Neural cell (in vitro differentiated cells): ENCODE data around the gene BCO2. TPM values are rescaled to one million over a fixed set of nuclear protein-coding genes. Genes with fewer than 3 reads are reported as not detected.

ENCODE experiments used
- H2AFZ ChIP-seq: fragments of 200-600, 300-800 bp; sonication (generic), shearing (Covaris generic); 2 replicates; pipeline ENCODE4 v1.6.0; 2014; ENCODE audit warnings: low read depth, mild to moderate bottlenecking, antibody characterized with exemption, low read length, moderate library complexity
- H3F3A ChIP-seq: fragments of 200-600 bp; shearing (Covaris generic); 2 replicates; pipeline ENCODE4 v1.6.1; 2016; ENCODE audit warnings: mild to moderate bottlenecking, moderate library complexity, mixed read lengths, antibody characterized with exemption, low read length; ENCODE audit not compliant: insufficient read depth, poor library complexity, severe bottlenecking
- H3K27ac ChIP-seq: fragments of 200-600, 300-800 bp; sonication (generic), shearing (Covaris generic); 2 replicates; pipeline ENCODE4 v1.5.1; 2014; ENCODE audit warnings: mild to moderate bottlenecking, low read length, moderate library complexity
- H3K27me3 ChIP-seq: fragments of 300-800, 200-600 bp; sonication (generic), shearing (Covaris generic); 2 replicates; pipeline ENCODE4 v1.6.0; 2014; ENCODE audit warnings: mild to moderate bottlenecking, low read depth, low read length, moderate library complexity; ENCODE audit not compliant: insufficient read depth
- H3K36me3 ChIP-seq: fragments of 300-800, 200-600 bp; sonication (generic), shearing (Covaris generic); 2 replicates; pipeline ENCODE4 v1.5.1; 2014; ENCODE audit warnings: mild to moderate bottlenecking, antibody characterized with exemption, low read length, moderate library complexity; ENCODE audit not compliant: insufficient read depth
- H3K4me2 ChIP-seq: fragments of 300-800, 200-600 bp; sonication (generic), shearing (Covaris generic); 2 replicates; pipeline ENCODE4 v1.6.0; 2014; ENCODE audit warnings: mild to moderate bottlenecking, low read length
- H3K4me3 ChIP-seq: fragments of 300-800, 200-600 bp; sonication (generic), shearing (Covaris generic); 2 replicates; pipeline ENCODE4 v1.5.1; 2014; ENCODE audit warnings: mild to moderate bottlenecking, low read length, moderate library complexity
- H3K79me2 ChIP-seq: fragments of 200-600 bp; shearing (Covaris generic); replicated peaks from 2 replicates; pipeline ENCODE4 v1.6.0; 2014; ENCODE audit warnings: mild to moderate bottlenecking, low read length, moderate library complexity; ENCODE audit not compliant: insufficient read depth
- H3K9ac ChIP-seq: fragments of 300-800, 200-600 bp; sonication (generic), shearing (Covaris generic); 2 replicates; pipeline ENCODE4 v1.6.1; 2016; ENCODE audit warnings: mild to moderate bottlenecking, low read length, mixed read lengths
- H3K9me2 ChIP-seq: fragments of 200-600 bp; shearing (Covaris generic); 2 replicates; pipeline ENCODE4 v1.6.1; 2016; ENCODE audit warnings: mild to moderate bottlenecking, low read length, mixed read lengths; ENCODE audit not compliant: insufficient read depth
- H3K9me3 ChIP-seq: fragments of 200-600, 300-800 bp; sonication (generic), shearing (Covaris generic); 2 replicates; pipeline ENCODE4 v1.6.1; 2016; ENCODE audit warnings: mild to moderate bottlenecking, mixed run types, low read length, moderate library complexity, mixed read lengths
- H4K20me1 ChIP-seq: fragments of 200-600 bp; shearing (Covaris generic); 2 replicates; pipeline ENCODE4 v1.6.1; 2016; ENCODE audit warnings: mild to moderate bottlenecking, mixed run types; ENCODE audit not compliant: insufficient read depth
- EP300 ChIP-seq: fragments of 450-650 bp; conservative IDR thresholded peaks from 2 replicates; pipeline ENCODE4 v1.6.1; 2014; ENCODE audit warnings: antibody characterized with exemption, mild to moderate bottlenecking, moderate library complexity; ENCODE audit not compliant: poor library complexity, severe bottlenecking
- EZH2 ChIP-seq: fragments of 200-600, 300-800 bp; shearing (Covaris generic), sonication (generic); IDR thresholded peaks from 2 replicates; pipeline ENCODE4 v1.6.1; 2014; ENCODE audit warnings: antibody characterized with exemption, low read length, borderline replicate concordance, mild to moderate bottlenecking; ENCODE audit not compliant: insufficient read depth, poor library complexity, severe bottlenecking
- MXI1 ChIP-seq: fragments of 450-650 bp; conservative IDR thresholded peaks from 2 replicates; pipeline ENCODE4 v1.6.1; 2014; ENCODE audit warnings: antibody characterized with exemption, mild to moderate bottlenecking; ENCODE audit not compliant: poor library complexity, severe bottlenecking
- POLR2AphosphoS5 ChIP-seq: IDR thresholded peaks from 2 replicates; pipeline ENCODE4 v1.6.1; 2012
- RAD21 ChIP-seq: fragments of 450-650 bp; conservative IDR thresholded peaks from 2 replicates; pipeline ENCODE4 v1.6.1; 2014; ENCODE audit warnings: antibody characterized with exemption, mild to moderate bottlenecking, moderate library complexity
- SMC3 ChIP-seq: fragments of 450-650 bp; conservative IDR thresholded peaks from 2 replicates; pipeline ENCODE4 v1.6.1; 2014; ENCODE audit warnings: antibody characterized with exemption, mild to moderate bottlenecking, moderate library complexity; ENCODE audit not compliant: poor library complexity
- TAF1 ChIP-seq: IDR thresholded peaks from 2 replicates; pipeline ENCODE4 v1.6.1; 2012; ENCODE audit warnings: low read depth
- polyA plus RNA-seq: library from polyadenylated mRNA; depleted of rRNA; stranded (reverse); fragments of >200 nt; gene quantifications from 2 replicates; pipeline ENCODE4 v1.2.3, GENCODE V29; 2014
- TF ChIP-seq, protein P1 (sequence below): IDR thresholded peaks from 2 replicates; pipeline ENCODE4 v1.6.1; 2012; ENCODE audit warnings: borderline replicate concordance
- TF ChIP-seq, protein P2 (sequence below): fragments of 450-650 bp; IDR thresholded peaks from 2 replicates; pipeline ENCODE4 v1.5.1; 2014; ENCODE audit warnings: antibody characterized with exemption, mild to moderate bottlenecking, moderate library complexity; ENCODE audit not compliant: poor library complexity, severe bottlenecking

Gene BCO2
- polyA plus RNA-seq, 1 donor from 2014 or later = 7.4 TPM

DNA sequence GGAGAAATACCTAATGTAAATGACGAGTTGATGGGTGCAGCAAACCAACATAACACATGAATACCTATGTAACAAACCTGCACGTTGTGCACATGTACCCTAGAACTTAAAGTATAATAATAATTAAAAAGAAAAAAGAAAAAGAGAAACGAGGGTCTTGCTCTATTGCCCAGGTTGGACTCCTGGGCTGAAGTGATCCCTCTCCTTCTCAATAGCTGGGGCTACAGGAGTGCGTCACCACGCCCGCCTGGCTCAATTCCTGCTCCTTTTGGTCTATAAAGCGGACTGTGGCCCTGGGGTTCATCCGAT, 50.4 kb downstream of the BCO2 start:
- peak overlapping the region; percentile 89 for H3K9ac ChIP-seq
- H3K4me3 ChIP-seq = peak overlapping the region; percentile 88
- H3K4me2 ChIP-seq = peak overlapping the region; percentile 74
- peaks cover 27% of the 10 kb centered on the region for H3K79me2 ChIP-seq
- no peak for TF ChIP-seq EZH2
- no peak for TF ChIP-seq SMC3
- TF ChIP-seq, protein P1, sequence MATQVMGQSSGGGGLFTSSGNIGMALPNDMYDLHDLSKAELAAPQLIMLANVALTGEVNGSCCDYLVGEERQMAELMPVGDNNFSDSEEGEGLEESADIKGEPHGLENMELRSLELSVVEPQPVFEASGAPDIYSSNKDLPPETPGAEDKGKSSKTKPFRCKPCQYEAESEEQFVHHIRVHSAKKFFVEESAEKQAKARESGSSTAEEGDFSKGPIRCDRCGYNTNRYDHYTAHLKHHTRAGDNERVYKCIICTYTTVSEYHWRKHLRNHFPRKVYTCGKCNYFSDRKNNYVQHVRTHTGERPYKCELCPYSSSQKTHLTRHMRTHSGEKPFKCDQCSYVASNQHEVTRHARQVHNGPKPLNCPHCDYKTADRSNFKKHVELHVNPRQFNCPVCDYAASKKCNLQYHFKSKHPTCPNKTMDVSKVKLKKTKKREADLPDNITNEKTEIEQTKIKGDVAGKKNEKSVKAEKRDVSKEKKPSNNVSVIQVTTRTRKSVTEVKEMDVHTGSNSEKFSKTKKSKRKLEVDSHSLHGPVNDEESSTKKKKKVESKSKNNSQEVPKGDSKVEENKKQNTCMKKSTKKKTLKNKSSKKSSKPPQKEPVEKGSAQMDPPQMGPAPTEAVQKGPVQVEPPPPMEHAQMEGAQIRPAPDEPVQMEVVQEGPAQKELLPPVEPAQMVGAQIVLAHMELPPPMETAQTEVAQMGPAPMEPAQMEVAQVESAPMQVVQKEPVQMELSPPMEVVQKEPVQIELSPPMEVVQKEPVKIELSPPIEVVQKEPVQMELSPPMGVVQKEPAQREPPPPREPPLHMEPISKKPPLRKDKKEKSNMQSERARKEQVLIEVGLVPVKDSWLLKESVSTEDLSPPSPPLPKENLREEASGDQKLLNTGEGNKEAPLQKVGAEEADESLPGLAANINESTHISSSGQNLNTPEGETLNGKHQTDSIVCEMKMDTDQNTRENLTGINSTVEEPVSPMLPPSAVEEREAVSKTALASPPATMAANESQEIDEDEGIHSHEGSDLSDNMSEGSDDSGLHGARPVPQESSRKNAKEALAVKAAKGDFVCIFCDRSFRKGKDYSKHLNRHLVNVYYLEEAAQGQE = no peak
- TF ChIP-seq, protein P2, sequence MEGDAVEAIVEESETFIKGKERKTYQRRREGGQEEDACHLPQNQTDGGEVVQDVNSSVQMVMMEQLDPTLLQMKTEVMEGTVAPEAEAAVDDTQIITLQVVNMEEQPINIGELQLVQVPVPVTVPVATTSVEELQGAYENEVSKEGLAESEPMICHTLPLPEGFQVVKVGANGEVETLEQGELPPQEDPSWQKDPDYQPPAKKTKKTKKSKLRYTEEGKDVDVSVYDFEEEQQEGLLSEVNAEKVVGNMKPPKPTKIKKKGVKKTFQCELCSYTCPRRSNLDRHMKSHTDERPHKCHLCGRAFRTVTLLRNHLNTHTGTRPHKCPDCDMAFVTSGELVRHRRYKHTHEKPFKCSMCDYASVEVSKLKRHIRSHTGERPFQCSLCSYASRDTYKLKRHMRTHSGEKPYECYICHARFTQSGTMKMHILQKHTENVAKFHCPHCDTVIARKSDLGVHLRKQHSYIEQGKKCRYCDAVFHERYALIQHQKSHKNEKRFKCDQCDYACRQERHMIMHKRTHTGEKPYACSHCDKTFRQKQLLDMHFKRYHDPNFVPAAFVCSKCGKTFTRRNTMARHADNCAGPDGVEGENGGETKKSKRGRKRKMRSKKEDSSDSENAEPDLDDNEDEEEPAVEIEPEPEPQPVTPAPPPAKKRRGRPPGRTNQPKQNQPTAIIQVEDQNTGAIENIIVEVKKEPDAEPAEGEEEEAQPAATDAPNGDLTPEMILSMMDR = no peak
- TF ChIP-seq MXI1 = no peak
- no peak for TF ChIP-seq POLR2AphosphoS5
- no peak for TF ChIP-seq RAD21
- no peak for TF ChIP-seq EP300
- no peaks in the 10 kb centered on the region for H3F3A ChIP-seq
- H4K20me1 ChIP-seq = no peaks in the 10 kb centered on the region
- H3K27me3 ChIP-seq = no peaks in the 10 kb centered on the region
- H3K36me3 ChIP-seq = no peaks in the 10 kb centered on the region
- H2AFZ ChIP-seq = peak overlapping the region; percentile 89
- no peaks in the 10 kb centered on the region for H3K9me3 ChIP-seq
- peak overlapping the region; percentile 91 for H3K27ac ChIP-seq
- H3K9me2 ChIP-seq = no peaks in the 10 kb centered on the region

DNA sequence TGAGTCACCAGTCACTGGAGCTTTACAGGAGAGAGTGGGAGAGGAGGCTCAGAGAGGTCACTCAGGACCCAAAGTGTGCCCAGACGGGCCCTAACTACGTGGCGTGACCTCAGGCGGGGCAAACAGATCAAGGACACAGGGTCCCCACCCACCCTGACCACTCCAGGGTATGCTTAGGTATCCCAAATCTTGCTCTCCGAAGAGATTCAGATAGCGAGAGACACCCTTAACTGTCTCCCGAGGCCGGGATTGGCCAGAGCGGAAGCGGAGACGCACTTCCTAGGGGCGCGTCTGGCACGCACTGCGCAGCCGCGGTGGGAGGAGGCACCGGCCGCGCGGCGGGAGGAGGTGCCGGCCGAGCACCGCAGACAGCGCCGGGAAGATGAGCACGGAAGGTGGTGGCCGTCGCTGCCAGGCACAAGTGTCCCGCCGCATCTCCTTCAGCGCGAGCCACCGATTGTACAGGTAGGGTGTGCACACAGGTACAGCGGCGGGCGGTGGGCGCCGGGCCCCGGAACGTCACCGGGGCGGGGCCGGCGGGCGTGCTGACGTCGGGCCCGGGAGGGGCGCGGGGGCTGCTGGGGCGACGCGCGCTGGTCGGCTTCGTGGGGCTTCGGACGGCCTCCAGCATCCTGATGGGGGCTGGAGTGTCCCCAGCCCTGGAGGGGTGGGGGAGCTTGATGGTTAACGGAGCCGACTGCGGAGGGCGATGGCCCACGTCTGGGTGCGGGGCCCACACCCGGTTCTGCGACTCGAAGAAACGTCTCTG, 50.9 kb downstream of the BCO2 start, which contains the start of gene PTS:
Gene PTS, plus strand, starts transcription at position 367 of the 769 bp plus-strand sequence. Its CDS starts 16 bp downstream, at position 383.
- Histone ChIP-seq H3K9me3 (no peaks in the 10 kb centered on the region), H3K9ac (peak within 1 kb of the TSS; percentile 89), H4K20me1 (no peaks in the 10 kb centered on the region), H3K4me2 (peak within 1 kb of the TSS; percentile 74), H3K36me3 (no peaks in the 10 kb centered on the region), H3K9me2 (no peaks in the 10 kb centered on the region), H3K4me3 (peak within 1 kb of the TSS; percentile 88), H3F3A (no peaks in the 10 kb centered on the region), H3K27ac (peak within 1 kb of the TSS; percentile 91), H3K27me3 (no peaks in the 10 kb centered on the region), H2AFZ (peak within 1 kb of the TSS; percentile 89), H3K79me2 (peaks cover 27% of the 10 kb centered on the region)
- TF ChIP-seq TAF1 (no peak), EP300 (peak; percentile 73), EZH2 (no peak), RAD21 (peak; percentile 23), MXI1 (peak; percentile 74), SMC3 (peak; percentile 35), POLR2AphosphoS5 (peak; percentile 98)
- TF ChIP-seq, protein P2 = peak; percentile 6
- TF ChIP-seq, protein P1 = no peak
